ENCODE measurements around the gene CDH23.
A peak's percentile ranks its signal among the peaks of the same experiment; 100 is the strongest.
"Not testable (repeated sequence)": the region's sequence is repeated elsewhere in the genome, so short reads cannot be mapped to it uniquely, and the experiment has no call there.

The CDH23 gene

DNA sequence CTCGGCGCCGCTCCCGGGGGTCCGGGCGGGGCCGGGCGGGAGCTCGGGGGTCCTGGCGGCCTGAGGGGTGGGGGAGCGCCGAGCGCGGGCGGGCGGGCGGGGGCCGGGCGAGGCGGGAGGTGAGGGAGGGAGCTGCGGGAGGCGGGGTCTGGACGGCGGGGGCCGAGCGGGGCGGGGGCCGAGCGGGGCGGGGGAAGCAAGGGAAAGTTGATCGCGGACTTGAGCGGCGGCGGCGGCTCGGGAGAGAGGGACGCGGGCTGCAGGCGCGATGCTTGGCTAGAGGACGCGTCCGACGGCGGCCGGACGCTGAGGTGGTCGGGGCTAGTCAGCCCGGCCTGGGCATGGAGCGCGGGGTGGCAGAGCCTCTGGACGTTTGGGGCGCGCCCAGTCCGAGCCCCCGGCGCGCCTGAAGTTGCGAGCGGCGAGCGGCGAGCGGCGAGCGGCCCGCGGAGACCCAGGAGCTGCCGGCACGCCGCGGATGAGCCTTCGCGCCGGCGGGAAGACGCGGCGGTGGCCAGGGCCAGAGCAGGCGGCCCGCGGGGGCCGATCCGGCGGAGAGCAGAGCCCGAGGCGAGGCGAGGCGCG, at the start of gene CDH23:
Gene CDH23, plus strand, starts transcription at position 210 of the 585 bp plus-strand sequence. CDS start 42,912 bp downstream, outside the sequence.
- DNase-seq (ENCODE audit: insufficient read length, low spot score) = no peak

DNA sequence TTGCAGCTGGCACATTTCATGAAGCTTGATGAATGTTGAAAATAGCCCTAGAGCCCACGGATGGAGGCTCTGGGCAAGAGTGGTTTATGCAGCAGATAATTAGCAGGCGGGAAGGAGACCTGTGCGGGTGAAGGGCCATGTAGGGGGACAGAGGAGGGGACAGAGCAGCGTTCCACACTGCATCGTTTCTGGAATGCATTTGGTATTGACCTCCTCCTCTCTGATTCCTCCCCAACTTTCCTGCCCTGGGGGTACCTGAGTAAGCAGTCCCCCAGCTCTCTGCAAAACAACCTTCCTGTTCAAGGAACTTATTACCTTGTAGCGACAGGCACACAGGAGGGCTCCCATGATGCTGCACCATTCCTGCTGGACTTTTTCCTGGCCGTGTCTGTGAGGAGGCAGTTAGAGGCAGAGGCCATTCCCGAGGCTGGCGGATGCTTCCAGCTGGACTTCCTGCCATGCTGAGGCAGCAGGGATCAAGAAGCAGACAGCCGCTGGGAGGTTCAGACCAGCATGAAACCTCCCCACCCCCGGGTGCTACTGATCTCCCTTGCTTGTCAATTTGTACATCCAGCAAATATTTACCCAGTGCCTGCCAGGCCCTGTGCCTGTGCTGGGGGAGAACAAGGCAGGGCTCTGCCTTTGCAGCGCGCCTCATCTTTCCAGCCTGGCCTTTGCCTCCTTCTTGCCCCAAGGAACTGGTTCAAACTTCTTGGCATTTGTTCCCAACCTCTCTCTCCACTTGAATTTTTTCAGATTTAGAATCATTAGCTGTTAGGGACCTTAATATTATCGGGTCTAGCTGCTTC, 48.9 kb upstream of the CDH23 start:
- DNase-seq (ENCODE audit: insufficient read length, low spot score) (no peak), FAIRE-seq (no peak)

More for the DNA sequence above, at the start of gene CDH23:
- FAIRE-seq = no peak

DNA sequence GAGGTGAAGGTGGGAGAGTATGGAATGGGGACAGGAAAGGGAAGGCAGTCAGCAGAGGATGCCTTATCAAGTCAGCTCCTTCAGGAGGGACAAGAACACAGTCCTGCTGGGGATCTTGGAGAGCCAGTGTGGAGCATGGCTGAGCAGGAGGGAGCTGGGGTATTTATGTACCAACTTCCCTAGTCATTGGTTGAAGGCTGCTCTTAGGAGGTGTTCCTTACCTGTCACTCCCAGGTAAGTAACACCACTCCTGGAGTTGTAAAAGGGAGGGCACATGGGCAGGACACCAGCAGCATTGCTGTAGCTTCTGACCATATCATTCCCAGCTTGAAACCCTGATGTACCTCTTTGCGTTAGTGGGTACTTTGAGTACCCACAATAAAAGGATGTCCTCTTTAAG, 47.9 kb upstream of the CDH23 start:
- FAIRE-seq (no peak), DNase-seq (ENCODE audit: insufficient read length, low spot score) (no peak)

DNA sequence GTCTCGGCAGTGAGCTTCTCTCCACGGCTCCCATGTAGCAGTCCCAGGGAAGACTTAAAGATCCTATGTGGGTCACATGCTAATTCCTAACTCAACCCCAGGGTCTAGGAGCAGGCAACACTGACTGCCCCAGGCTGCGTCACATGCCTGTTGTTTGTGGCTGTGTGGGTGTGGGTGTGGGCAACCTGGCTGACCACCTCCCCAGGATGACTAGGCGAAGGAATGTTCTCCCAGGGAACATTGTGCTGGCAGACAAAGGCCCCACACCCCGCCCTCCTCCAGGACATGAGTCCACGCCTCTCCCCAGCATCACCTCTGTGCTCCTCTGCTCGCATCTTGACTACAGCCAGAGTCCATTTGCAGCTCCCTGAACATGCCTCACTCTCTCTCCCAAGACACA, 47.3 kb upstream of the CDH23 start:
- no peak for DNase-seq (ENCODE audit: insufficient read length, low spot score)

DNA sequence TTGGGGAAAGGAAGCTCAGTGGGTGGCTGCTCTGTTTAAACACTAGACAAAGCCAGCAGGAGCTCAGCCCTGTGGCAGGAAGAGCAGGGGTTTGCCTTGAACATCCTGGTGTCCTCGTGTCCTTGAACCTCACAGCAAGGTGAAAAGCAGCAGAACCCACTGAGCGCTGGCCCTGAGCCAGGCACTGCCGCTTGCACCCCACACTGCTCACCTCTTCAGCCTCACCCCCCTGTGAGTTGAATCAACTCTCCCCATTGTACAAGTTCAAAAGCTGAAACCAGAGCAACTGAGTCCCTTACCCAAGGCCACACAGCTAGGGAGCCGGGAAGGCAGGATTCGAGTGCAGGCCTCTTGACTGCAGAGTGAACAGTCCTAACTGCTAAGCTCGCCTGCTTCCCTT, 45.6 kb upstream of the CDH23 start:
- no peak for FAIRE-seq
- no peak for DNase-seq (ENCODE audit: insufficient read length, low spot score)

More for the DNA sequence above, 47.3 kb upstream of the CDH23 start:
- FAIRE-seq = no peak

DNA sequence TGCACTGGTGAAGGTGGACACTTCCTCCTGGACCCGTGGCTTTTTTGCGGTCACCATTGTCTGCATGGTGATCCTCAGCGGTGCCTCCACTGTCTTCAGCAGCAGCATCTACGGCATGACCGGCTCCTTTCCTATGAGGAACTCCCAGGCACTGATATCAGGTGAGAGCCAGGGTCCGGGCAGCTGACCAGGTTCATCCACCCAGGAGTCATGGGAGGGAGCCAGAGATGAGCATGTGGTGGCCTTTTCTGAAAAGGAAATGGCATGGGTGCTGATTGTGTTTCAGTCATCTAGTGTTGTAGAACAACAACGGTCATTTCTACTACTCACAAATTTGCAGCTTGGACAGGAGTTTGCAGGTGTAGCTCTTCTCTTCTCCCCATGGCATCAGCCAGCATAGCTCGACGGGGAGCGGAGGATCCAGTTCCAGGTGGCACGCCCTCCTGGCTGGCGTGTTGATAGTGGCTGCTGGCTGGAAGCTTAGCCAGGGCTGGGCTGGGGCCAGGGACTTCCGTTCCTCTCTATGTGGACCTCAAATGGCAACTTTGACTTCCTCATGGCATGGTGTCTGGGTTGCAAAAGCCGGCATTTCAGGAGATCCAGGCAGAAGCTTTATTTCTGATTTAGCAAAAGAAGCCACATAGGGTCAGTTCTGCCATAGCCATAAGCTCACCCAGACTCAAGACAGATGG, 44.9 kb upstream of the CDH23 start:
- DNase-seq (ENCODE audit: insufficient read length, low spot score) = no peak

DNA sequence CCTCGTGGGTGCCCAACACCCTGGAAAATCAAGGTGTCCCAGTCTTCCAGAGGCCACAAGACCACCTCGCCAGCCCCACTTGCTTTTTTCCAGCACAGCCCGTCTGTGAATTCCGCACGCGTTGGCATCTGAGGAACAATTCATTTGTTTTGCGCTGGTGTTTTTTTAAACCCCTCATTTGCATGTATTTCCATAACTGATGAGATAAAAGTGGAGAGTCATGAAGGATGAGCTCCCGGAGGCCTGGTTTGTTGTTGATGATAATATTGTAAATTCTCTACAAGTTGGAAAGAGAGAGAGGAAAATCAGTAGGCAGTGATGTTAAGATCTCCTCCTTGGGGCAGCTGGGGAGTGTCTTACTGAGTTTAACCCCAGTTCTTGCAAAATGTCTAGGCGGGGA, 43.1 kb upstream of the CDH23 start:
- no peak for DNase-seq (ENCODE audit: insufficient read length, low spot score)
- FAIRE-seq = no peak

More for the DNA sequence above, 44.9 kb upstream of the CDH23 start:
- no peak for FAIRE-seq

DNA sequence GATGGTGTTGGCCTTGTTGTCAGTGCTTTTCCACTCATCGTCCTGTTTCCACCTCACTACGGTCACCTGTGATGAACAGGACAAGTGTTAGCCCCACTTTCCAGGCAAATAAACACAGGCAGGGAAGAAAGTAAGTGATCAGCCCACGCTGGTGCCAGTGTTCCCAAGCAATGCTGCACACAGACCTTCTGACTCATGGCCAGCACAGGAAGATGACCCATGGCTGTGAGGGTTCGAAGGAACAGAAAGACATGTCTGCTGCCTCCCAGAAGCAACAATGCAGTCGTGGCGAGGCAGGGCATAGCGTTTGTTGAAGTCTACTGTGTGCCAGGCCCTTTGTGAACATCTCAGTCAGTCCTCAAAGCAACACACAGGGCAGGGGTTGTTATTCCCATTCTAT, 41.9 kb upstream of the CDH23 start:
- no peak for DNase-seq (ENCODE audit: insufficient read length, low spot score)
- FAIRE-seq = no peak

DNA sequence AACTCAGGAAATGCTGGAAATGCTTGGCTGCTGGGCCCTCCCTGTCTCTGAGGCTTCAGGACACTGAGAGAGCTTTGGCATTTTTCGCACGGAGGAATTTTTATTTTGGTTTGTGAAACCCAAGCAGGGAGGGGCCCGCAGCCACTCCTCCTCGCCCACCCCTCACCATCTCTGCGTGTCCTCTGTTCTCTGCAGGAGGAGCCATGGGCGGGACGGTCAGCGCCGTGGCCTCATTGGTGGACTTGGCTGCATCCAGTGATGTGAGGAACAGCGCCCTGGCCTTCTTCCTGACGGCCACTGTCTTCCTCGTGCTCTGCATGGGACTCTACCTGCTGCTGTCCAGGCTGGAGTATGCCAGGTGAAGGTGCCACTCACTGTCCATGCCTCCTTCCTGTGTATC, 40.8 kb upstream of the CDH23 start:
- DNase-seq (ENCODE audit: insufficient read length, low spot score) (no peak), FAIRE-seq (no peak)

DNA sequence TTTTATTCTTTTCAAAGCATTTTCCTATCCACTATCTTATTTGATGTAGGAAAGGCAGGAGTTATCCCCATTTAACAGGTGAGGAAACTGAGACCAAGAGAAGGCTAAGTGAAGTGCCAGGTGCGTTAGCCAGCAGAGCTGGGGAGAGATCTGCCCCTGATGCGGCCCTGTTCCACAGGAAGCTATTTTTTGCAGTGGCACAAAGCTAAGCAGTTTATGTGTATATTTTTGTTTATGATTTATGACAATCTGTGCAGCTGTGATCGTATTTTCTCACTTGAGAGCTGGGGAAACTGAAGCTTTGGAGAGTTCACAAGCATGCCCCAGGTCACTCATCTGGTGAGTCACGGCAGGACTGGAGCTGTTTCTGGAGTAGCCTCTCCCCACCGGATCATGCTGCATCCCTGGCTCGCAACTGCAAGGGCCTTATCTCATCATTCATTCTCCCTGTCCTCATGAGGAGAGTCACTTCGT, 38.9 kb upstream of the CDH23 start:
- FAIRE-seq (no peak), DNase-seq (ENCODE audit: insufficient read length, low spot score) (no peak)

DNA sequence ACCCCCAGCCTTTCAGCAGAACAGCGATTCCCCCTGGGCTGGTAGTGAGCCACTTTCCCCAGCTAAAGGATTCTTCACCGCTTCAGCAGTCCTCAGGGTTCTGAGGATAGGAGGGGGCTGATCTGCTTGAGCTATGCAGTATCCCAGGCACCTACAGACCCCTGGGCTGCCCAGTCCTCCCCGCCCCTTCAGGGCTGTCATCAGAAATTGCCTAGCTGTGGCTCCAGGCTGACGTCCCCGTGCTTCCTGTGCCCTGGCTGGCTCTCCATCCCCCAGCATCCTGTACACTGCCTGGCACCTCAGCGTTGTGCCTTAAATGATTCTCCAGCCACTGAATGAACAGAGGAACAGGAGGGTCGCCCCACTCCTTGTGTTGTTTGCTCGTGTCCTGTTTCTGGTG, 38.4 kb upstream of the CDH23 start:
- no peak for FAIRE-seq
- no peak for DNase-seq (ENCODE audit: insufficient read length, low spot score)

DNA sequence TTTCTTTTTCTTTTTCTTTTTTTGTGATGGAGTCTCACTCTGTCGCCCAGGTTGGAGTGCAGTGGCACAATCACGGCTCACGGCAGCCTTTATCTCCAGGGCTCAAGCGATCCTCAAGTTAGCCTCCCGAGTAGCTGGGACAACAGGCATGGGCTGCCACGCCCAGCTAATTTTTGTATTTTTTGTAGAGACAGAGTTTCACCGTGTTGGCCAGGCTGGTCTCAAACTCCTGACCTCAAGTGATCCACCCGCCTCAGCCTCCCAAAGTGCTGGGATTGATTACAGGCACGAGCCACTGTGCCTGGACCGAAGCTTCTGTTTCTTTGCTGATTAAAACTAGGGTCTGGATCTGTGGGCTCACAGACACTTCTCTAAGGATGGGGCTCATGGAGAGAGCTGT, 37.8 kb upstream of the CDH23 start:
- not testable (repeated sequence) for DNase-seq (ENCODE audit: insufficient read length, low spot score); FAIRE-seq

DNA sequence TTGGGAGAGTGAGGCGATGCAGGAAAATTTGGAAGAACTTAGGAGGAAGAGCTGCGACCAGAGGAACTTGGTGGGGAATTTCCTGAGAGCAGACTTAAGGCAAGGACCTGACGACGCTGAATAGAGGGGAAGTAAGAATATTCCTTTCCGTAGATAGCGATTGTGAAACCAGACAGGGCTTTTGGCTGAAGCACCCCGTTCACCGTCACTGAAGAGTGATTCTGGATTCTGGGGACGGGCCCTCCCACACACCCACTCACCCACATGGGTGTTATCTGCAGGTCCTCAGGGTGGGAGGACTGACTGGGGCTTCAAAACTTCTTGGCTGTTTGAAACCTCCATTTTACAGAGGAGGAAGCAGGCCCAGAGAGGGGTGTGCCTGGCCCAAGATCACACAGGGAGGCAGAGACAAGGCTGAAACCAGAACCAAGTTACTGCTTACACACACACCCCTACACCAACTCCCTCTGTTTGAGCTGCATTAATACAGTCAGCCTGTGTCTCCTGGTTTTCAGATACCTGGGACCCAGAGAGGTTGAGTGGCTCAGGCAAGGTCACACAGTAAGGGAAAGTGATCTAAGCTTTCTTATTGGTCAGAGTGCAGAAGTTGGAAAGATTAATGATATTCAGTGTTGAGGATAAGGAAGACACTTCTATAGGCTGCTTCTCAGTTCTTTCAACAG, 37.2 kb upstream of the CDH23 start:
- no peak for FAIRE-seq
- peak; percentile 48 for DNase-seq (ENCODE audit: insufficient read length, low spot score)

DNA sequence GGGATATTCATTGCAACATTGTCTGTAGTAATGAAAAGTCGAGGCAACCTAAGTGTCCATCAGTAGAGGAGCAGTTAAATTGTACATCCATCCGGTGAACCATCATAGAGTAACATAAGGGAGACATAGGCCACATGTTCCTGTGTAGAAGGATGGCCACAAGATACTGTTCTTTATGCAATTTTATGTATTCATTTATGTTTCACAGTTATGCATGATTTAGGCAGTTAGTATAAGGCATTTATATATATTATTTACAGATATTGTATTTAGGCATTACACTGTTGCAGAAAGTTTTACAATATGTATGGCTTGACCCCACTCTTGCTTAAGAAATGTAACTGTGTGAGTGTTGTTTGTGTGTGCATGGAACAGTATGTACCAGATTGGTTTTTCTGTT, 36.0 kb upstream of the CDH23 start:
- FAIRE-seq = no peak

DNA sequence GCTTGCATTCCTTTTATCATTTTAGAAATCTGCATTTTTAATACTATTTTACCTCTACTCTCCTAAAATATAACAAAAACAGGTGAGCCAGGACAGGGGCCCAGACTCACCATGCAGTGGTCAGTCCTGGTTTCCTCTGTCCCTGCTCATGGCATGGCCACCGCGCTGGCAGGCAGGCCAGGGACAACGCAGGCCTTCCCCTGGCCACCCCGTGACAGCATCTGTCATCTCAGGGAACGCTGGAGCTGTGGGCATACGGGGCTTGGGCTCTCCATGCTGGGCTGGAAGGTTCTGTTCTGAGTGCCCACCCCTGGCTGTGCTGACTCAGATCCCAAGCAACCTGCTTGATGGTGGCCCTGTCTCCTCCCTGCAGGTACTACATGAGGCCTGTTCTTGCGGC, 35.1 kb upstream of the CDH23 start:
- FAIRE-seq = no peak
- no peak for DNase-seq (ENCODE audit: insufficient read length, low spot score)

More for the DNA sequence above, 36.0 kb upstream of the CDH23 start:
- DNase-seq (ENCODE audit: insufficient read length, low spot score) = no peak

DNA sequence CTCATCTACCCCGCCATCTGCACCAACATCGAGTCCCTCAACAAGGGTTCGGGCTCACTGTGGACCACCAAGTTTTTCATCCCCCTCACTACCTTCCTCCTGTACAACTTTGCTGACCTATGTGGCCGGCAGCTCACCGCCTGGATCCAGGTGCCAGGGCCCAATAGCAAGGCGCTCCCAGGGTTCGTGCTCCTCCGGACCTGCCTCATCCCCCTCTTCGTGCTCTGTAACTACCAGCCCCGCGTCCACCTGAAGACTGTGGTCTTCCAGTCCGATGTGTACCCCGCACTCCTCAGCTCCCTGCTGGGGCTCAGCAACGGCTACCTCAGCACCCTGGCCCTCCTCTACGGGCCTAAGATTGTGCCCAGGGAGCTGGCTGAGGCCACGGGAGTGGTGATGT, 34.6 kb upstream of the CDH23 start:
- FAIRE-seq (no peak), DNase-seq (ENCODE audit: insufficient read length, low spot score) (no peak)

DNA sequence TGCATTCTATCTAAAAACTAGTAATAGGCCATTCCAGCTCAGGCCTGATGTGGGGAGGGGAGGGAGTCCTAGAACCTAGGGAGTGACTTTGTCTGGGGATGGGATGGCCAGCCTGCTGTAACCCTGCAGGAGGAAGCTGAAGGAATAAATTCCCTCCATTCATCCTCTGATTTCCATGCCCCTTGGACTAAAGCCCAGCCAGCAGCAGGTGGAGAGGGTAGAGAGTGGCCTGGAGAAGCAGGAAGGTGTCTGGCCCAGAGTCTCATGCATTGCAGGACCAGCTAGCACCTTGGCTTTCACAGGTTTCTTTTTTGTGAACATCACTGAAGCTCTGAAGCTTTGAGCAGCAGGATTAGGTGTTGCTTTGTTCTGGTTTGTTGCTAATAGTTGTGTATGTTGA, 32.8 kb upstream of the CDH23 start:
- DNase-seq (ENCODE audit: insufficient read length, low spot score) = no peak
- no peak for FAIRE-seq

DNA sequence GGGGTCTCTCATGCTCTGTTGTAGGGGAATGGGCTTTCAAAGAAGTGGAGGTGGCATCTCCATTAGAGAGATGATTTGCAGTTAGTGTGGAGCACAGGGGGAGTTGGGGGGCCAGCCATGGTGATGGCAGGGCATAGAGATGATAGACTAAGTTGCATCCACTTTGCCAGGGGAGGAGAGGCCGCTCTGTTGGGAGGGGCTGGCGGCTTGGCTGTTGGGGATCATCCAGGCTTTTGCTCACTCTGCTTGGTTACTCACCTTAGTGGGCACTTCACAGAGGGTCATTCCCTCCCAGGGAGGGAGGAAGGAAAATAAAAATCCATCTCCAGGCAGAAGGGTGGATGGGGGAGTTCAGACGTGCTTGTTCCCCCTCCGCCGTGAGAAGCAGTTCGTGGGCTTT, 31.4 kb upstream of the CDH23 start:
- DNase-seq (ENCODE audit: insufficient read length, low spot score) (no peak), FAIRE-seq (no peak)

DNA sequence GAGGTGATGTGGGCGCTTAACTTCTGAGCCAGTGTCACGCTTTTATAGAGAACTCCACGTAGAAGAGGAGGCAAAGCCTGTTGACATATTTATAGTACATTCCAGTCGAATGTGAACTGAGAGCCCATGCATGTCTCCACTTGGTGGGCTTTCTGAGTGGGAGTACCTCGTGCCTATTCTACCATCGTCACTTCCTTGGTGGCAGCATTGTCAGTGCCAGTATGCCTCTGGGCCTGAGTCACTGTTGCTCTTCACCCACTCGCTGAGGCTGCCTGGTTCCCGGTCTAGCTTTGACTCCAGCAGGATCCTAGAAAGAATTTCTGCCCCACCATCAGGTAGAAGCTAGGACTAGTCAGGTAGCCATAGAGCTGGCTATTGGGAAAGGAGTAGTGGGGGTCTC, 30.0 kb upstream of the CDH23 start:
- no peak for FAIRE-seq
- DNase-seq (ENCODE audit: insufficient read length, low spot score) = no peak

DNA sequence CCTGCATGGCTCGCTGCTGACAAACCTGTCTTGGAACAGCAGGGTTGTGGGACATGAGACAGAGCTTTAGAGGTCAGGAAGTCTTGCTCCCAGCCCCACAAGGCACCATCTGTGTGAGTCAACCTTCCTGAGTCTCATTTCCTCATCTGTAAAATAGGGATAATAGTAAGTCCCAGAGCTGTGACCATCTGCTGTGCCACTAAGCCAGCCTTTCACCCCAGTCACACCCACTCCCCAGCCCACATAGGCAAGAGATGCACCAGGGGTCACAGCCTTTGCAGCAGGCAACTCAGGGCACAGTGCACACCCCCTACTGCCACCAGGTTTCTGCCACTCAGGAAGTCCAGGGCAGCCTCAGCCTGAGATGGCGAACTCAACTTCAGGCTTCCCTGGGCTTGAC, 29.4 kb upstream of the CDH23 start:
- FAIRE-seq = no peak

DNA sequence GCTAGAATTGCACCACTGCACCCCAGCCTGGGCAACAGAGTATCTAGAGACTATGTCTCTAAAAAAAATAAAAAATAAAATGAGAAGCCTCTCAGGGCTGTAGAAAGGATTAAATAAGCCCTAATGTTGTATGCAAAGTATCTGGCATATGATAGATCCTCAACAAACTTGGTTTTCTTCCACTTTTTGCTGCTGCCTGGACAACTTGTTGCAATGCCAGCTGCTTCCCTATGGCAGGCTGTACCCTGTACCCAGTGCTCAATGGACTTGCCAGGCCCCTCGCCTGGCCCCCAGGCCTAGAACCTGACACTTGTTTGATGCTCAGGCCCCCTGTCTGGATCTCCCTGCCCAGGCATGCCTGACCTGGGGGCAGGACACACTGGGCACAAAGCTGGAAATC, 28.5 kb upstream of the CDH23 start:
- FAIRE-seq = no peak
- no peak for DNase-seq (ENCODE audit: insufficient read length, low spot score)

More for the DNA sequence above, 29.4 kb upstream of the CDH23 start:
- DNase-seq (ENCODE audit: insufficient read length, low spot score) = no peak
